Memory B cell (primary cell): Measurements from ENCODE around the gene CUX1.
"Not testable (repeated sequence)": the region's sequence is repeated elsewhere in the genome, so short reads cannot be mapped to it uniquely, and the experiment has no call there.

ENCODE experiments used
- ATAC-seq: fragments of 150-1000 bp; cut with Tn5 transposase; 2 replicates; pipeline ENCODE4 v1.10.0; 2021; ENCODE audit warnings: low read depth, mild to moderate bottlenecking, moderate library complexity
- DNase-seq, 2 donors: peaks; one replicate each; pipeline ENCODE4 v3.0.0; 2022; ENCODE audit warnings: low spot score in 2 of 2
- H3K27ac Mint-ChIP-seq: one replicate; pipeline ENCODE4 v1.8.0; 2022; ENCODE audit warnings: mild to moderate bottlenecking, moderate library complexity, mixed read lengths
- H3K27me3 Mint-ChIP-seq: one replicate; pipeline ENCODE4 v1.8.0; 2022; ENCODE audit warnings: mixed read lengths
- H3K36me3 Mint-ChIP-seq: one replicate; pipeline ENCODE4 v1.8.0; 2022; ENCODE audit warnings: mild to moderate bottlenecking, mixed read lengths
- H3K4me1 Mint-ChIP-seq: one replicate; pipeline ENCODE4 v1.8.0; 2022; ENCODE audit warnings: mixed read lengths
- H3K4me3 Mint-ChIP-seq: one replicate; pipeline ENCODE4 v1.8.0; 2022; ENCODE audit warnings: mild to moderate bottlenecking, moderate library complexity, mixed read lengths
- H3K9me3 Mint-ChIP-seq: one replicate; pipeline ENCODE4 v1.8.0; 2022; ENCODE audit warnings: mixed read lengths

Gene CUX1

DNA sequence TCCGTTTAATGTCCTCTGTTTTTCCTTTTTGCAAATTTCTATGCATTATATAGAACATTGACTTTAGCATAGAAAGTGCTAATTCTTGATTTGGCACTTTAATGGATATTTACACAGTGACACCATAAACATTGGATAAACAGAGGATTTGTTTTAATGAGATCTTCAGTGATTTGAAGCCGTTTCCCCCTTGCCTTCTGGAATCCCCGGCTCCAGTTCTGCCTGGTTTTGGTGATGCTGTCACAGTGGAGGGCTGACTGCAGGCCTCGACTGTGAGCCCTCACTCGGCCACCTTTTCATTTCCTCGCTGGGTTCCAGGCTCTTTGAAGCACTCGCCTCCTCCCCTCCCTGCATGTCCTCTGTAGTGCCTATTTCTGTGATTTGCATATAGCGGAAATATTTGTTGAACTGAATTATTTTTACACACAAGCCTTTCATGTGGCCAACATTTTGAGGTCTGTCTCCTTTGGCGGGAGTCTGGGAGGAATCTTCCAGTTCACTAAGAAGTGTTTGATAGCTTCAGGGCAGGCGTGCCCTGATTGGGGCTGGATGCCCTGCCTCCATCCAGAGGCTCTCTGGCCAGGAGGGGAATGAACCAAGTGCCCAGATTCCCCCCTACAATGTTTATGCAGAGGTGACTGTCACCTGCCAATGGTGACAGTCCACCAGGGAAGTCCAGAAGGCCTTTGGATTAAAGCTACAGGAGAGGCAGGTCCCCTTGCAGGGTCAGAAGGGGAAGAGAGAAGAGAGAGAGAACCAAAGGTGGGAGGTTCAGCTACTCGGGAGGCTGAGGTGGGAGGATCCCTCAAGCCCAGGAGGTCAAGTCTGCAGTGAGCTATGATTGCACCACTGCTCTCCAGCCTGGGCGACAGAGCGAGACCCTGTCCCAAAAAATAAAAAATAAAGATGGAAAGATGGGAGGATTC, 67.5 kb downstream of the CUX1 start:
- Mint-ChIP-seq H3K4me3 (peak overlapping the region; percentile 53), H3K36me3 (peaks cover 3% of the 10 kb centered on the region), H3K9me3 (no peaks in the 10 kb centered on the region), H3K4me1 (peaks cover 44% of the 10 kb centered on the region), H3K27ac (peak overlapping the region; percentile 9), H3K27me3 (no peaks in the 10 kb centered on the region)
- DNase-seq (no peak), ATAC-seq (peak; percentile 84)

DNA sequence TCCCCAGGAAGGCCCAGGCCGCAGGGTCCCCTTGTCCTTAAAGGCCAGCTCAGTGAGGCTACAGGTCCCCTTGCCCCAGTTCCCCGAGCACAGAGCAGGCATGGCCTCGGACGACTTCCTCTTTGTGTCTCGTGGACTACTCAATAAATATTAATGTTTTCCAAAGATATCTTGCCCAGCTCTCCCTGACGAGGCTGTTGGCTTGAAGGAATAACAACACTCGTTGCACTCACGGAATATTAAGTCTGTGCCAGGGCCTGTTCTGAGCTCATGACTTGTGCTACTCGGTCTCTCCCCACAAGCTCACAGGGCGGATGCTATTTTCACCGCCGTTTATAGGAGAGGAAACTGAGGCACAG, 68.2 kb downstream of the CUX1 start:
- no peak overlapping the region for H3K4me3 Mint-ChIP-seq
- no peaks in the 10 kb centered on the region for H3K27me3 Mint-ChIP-seq
- no peaks in the 10 kb centered on the region for H3K9me3 Mint-ChIP-seq
- peaks cover 44% of the 10 kb centered on the region for H3K4me1 Mint-ChIP-seq
- H3K36me3 Mint-ChIP-seq: peaks cover 3% of the 10 kb centered on the region
- DNase-seq (no peak), ATAC-seq (no peak)
- peak overlapping the region; percentile 9 for H3K27ac Mint-ChIP-seq

DNA sequence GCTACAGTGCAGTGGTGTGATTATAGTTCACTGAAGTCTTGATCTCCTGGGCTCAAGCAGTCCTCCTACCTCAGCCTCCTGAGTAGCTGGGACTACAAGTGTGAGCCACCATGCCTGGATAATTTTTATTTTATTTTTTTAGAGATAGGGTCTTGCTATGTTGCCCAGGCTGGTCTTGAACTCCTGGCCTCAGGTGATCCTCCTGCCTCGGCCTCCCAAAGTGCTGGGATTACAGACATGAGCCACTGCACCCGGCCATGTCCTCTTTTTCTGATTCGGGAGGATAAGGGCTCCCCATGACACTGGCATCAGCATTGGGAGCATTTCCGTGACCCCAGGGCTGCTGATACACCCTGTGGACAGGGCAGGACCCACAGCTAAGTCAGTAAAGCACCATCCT, 69.9 kb downstream of the CUX1 start:
- H3K4me1 Mint-ChIP-seq: peaks cover 39% of the 10 kb centered on the region
- not testable (repeated sequence) for H3K9me3 Mint-ChIP-seq, H3K4me3 Mint-ChIP-seq, ATAC-seq, DNase-seq, H3K36me3 Mint-ChIP-seq, H3K27me3 Mint-ChIP-seq, H3K27ac Mint-ChIP-seq

DNA sequence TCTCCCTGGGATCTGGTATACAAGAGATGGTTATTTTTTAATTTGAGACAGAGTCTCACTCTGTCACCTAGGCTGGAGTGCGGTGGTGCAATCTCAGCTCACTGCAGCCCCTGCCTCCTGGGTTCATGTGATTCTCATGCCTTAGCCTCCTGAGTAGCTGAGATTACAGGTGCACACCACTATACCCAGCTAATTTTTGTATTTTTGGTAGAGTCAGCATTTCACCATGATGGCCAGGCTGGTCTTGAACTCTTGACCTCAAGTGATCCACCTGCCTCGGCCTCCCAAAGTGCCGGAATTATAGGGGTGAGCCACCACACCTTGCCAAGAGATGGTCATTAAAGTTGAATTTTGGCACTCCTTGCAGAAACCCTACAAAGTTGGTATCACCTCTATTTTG, 71.1 kb downstream of the CUX1 start:
- H3K4me3 Mint-ChIP-seq, DNase-seq, ATAC-seq, H3K27ac Mint-ChIP-seq, H3K27me3 Mint-ChIP-seq, H3K9me3 Mint-ChIP-seq, H3K36me3 Mint-ChIP-seq: not testable (repeated sequence)
- H3K4me1 Mint-ChIP-seq: peaks cover 39% of the 10 kb centered on the region

DNA sequence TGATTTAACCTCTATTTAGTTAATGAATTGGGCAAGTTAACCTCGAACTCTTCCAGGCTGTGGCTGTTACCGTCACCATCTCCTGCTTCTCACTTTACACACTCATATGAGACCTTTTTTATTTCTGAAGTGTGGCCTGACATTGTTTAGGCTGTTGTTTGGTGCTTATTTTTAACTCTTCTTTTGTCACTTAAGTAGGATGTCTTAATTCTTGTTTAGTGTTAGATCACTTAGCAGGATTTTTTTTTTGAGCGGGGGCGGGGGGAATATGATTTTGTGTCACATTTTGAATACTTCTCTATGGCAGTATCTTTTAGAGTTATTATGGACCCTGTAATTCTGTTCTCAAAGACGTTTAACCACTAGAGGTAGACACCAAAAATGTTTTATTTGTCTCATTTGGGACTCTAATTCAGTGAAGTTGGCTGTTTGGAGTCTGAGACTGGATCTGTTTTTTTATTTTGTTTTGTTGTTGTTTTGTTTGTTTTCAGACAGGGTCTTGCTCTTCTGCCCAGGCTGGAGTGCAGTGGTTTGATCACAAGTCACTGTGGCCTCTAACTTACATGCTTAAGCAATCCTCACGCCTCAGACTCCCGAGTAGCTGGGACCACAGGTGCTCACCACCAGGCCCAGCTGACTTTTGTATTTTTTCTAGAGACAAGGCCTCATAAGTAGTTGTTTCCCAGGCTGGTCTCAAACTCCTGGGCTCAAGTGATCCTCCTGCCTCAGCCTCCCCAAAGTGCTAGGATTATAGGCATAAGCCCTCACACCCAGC, 73.5 kb downstream of the CUX1 start:
- Mint-ChIP-seq H3K4me1 (peaks cover 26% of the 10 kb centered on the region), H3K36me3 (peaks cover 3% of the 10 kb centered on the region), H3K27ac (no peak overlapping the region), H3K9me3 (no peaks in the 10 kb centered on the region), H3K27me3 (no peaks in the 10 kb centered on the region), H3K4me3 (no peak overlapping the region)
- ATAC-seq (no peak), DNase-seq (no peak)

DNA sequence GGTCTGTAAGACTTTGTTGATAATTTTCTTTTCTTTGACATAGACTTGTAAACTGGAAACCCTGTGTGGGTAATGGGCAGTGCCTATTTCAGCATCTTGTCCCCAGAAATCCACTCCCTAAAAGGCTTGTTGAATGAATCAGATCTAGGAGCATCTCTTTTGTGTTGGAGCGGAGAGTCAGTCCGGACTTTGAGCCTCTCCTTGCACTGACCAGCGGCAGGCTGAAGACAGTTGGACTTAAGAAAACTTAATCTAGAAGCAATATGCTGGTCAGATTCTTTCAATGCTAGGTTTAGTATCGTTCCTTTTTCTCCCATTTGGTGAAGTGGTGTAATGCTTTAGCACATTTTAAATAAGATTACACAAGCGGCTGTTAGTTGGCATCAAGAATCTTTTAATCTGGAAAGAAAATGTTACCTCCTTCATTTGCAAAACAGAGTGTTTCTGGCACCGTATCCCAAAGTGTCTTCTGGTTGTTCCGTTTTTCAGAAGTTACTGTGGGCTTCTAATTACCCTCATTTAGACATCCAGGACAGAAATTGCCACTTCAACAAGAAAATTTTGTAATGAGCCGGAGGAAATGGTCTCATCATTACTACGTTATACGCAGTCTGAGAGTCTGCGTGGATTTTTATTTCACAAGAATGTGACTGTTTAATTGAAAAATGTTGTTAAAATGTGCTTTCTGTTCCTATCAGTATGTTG, 74.7 kb downstream of the CUX1 start:
- no peaks in the 10 kb centered on the region for H3K27me3 Mint-ChIP-seq
- peaks cover 16% of the 10 kb centered on the region for H3K4me1 Mint-ChIP-seq
- H3K27ac Mint-ChIP-seq: no peak overlapping the region
- ATAC-seq (no peak), DNase-seq (no peak)
- peaks cover 3% of the 10 kb centered on the region for H3K36me3 Mint-ChIP-seq
- no peak overlapping the region for H3K4me3 Mint-ChIP-seq
- H3K9me3 Mint-ChIP-seq: no peaks in the 10 kb centered on the region

DNA sequence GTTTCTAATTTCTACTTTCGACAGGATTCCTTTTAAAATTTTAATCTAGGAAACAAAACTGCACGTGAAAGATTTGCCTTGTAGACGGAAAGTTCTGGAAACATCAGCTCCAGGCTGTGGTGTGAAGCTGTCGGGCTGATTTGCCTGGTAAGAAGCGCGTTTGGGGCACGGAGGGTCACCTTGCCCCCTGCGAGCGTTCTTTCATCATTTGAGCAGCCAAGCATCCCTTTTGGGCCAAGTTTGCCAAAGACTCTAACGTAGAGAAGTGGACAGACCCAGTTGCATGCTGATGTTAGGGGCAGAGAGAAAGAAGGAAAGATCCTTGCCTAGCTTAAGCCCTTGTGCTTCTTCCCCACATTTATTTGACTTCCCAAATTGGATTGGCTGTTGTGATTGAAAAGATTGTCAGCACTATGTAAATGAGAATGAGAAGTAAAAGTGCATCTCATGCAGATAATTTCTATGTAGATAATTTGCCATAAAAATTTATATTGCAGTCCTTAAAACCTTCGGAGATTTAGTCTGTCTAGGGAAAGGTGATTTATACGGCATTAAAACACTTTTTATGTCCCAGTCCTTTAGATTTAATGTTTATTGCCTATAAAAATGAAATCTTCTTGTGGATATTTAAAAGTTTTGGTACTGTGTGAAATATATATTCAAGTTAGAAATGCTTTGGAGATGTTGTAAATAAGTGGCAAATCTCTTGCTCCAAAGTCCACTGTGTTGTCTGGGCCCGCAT, 76.1 kb downstream of the CUX1 start:
- H3K27me3 Mint-ChIP-seq: no peaks in the 10 kb centered on the region

DNA sequence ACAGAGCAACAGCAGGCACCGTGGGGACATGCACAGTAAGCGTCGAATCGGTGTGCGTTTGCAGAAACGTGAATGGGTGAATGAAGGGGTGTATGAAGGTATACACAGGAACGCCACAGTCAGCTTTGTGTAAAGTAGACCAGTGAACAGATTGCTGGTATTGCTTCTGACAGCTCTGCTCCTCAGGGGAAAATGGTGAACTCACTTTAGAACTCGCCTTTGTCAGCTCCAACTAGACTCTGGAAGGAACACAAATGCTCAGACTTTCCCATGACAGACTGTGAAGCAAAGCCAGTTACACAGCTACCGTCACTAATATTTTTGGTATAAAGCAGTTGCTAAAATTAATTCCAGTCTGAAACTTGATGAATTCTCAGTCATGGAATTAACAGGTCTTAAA, 78.9 kb downstream of the CUX1 start:
- no peaks in the 10 kb centered on the region for H3K27me3 Mint-ChIP-seq
- no peak overlapping the region for H3K4me3 Mint-ChIP-seq
- no peak for DNase-seq
- no peaks in the 10 kb centered on the region for H3K9me3 Mint-ChIP-seq
- no peak overlapping the region for H3K27ac Mint-ChIP-seq
- H3K36me3 Mint-ChIP-seq: no peaks in the 10 kb centered on the region
- no peak for ATAC-seq
- H3K4me1 Mint-ChIP-seq: peaks cover 7% of the 10 kb centered on the region

More for the DNA sequence above, 76.1 kb downstream of the CUX1 start:
- H3K9me3 Mint-ChIP-seq: no peaks in the 10 kb centered on the region
- no peak overlapping the region for H3K4me3 Mint-ChIP-seq
- DNase-seq (no peak), ATAC-seq (no peak)
- H3K36me3 Mint-ChIP-seq: no peaks in the 10 kb centered on the region
- no peak overlapping the region for H3K27ac Mint-ChIP-seq
- H3K4me1 Mint-ChIP-seq: peaks cover 13% of the 10 kb centered on the region

DNA sequence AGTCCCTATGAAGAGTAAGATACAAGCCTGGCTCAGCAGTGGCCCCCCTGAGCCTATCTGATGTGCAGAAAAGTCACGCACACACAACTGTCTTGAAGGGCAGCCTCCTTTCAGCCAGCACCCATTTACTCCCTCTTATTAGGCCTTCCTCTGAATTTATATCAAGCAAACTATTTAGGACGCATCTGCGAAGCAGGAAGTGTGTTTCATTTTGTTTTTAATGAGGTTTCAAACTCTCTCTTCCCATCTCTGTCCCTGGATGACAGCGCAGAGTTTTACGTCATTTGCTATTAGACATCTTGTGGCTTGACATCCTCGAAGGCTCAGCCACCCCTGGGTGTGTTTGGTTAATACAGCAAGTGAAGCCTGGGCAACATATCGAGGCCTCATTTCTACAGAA, 79.5 kb downstream of the CUX1 start:
- ATAC-seq (no peak), DNase-seq (no peak)
- Mint-ChIP-seq H3K27me3 (no peaks in the 10 kb centered on the region), H3K9me3 (no peaks in the 10 kb centered on the region), H3K27ac (no peak overlapping the region), H3K4me1 (peaks cover 5% of the 10 kb centered on the region), H3K4me3 (no peak overlapping the region), H3K36me3 (no peaks in the 10 kb centered on the region)

DNA sequence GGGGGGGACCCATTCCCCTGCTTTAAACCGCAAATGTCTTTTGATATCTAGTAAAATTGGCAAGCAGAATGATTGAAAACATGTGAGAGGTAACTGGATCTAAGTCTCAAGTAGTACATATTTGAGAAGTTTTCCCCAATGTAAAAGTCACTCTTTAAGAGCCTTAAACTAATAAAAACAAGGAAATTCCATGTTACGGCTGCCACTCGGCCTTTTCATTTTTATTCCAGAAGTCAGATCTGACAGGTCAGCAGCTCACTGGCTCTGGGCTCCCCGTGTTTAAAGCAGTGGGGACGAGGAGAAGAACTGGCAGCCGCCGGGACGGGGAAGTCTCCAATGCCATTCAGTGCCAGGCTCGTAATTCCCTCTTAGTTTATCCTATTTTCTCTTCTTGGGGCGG, 80.7 kb downstream of the CUX1 start:
- ATAC-seq (no peak), DNase-seq (no peak)
- Mint-ChIP-seq H3K4me1 (peaks cover 7% of the 10 kb centered on the region), H3K4me3 (no peak overlapping the region), H3K27ac (no peak overlapping the region), H3K9me3 (no peaks in the 10 kb centered on the region), H3K36me3 (no peaks in the 10 kb centered on the region), H3K27me3 (no peaks in the 10 kb centered on the region)

DNA sequence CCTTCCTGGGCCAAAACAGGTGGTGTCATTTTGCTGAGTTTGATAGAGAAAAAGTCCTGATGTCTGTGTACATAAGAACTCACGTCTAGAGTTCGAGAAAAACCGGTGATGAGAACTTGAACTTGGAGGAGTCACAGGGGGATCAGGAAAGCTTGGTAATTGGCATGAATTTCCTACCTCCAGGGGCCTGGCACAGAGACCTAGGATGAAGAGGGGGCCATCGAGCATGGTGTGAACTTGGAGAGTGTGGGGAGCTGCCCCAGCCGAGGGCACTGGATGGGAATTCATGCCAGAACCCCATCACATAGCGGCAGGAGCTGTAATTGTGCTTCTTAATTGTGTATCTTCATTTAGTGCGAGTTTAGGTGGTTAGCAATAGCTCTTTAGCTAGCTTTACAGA, 82.2 kb downstream of the CUX1 start:
- no peaks in the 10 kb centered on the region for H3K9me3 Mint-ChIP-seq
- DNase-seq (no peak), ATAC-seq (no peak)
- H3K4me1 Mint-ChIP-seq: peaks cover 11% of the 10 kb centered on the region
- H3K27ac Mint-ChIP-seq: no peak overlapping the region
- no peaks in the 10 kb centered on the region for H3K36me3 Mint-ChIP-seq
- no peaks in the 10 kb centered on the region for H3K27me3 Mint-ChIP-seq
- H3K4me3 Mint-ChIP-seq: no peak overlapping the region

DNA sequence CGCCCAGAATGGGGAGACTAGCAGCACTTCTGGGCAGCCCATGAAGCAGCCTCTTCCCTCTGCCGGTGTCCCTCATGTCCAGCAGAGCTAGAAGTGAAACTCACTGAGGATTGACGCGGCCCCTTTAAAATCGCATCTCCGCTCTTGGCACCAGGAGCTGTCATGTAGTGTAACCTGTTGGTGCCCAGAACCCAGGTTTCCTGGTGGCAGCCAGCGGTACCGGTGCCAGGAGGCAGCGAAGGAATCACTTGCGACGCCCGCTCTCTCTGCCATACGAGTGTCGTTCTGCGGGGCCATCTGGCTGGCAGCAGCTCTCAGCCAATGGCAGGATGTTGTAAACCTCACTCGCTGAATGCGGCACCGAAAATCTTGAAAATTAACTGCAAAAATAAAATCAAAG, 82.7 kb downstream of the CUX1 start:
- H3K4me3 Mint-ChIP-seq: no peak overlapping the region
- H3K27ac Mint-ChIP-seq: no peak overlapping the region
- H3K36me3 Mint-ChIP-seq: no peaks in the 10 kb centered on the region
- no peaks in the 10 kb centered on the region for H3K27me3 Mint-ChIP-seq
- H3K4me1 Mint-ChIP-seq: peaks cover 13% of the 10 kb centered on the region
- ATAC-seq: no peak
- no peak for DNase-seq
- H3K9me3 Mint-ChIP-seq: no peaks in the 10 kb centered on the region

DNA sequence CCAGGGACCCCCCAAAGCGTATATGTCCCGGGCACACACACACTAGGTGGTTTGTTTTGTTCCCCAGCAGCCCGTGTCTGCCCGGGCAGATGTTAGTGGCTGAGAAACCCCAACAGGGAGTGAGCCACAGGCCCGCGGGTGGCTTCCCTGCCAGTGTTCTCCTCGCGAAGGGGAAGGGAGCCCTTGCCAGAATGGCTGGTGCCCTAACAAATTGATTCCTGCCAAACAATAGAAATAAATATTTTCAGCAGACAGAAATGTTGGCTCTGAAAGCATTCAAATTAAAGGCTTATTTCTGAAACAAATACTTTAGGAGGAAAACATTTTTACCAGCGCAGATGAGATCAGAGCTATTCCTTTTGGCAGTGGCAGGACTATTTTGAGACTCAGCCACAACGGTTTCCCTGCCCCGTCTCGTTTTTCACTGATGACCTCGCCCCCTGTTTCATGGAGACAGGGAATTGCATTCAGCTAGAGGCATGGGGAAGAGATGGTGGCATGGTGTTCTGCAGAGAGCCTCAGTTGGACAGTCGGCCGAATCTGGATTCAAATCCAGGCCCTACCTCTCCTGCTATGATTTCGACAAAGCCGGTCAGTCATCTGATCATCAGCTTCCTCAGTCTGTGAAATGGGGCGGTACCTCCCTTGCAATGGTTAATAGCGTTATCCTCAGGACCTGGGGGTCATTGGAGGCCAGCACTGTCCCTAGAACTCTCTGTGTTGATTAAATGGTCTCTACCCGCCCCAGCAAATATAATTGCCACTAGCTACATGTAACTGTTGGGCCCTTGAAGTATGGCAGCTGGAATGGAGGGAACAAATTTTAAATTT, 84.5 kb downstream of the CUX1 start:
- Mint-ChIP-seq H3K4me3 (no peak overlapping the region), H3K27ac (no peak overlapping the region), H3K4me1 (peaks cover 17% of the 10 kb centered on the region), H3K36me3 (peaks cover 2% of the 10 kb centered on the region), H3K9me3 (no peaks in the 10 kb centered on the region), H3K27me3 (no peaks in the 10 kb centered on the region)
- DNase-seq (no peak), ATAC-seq (no peak)
